CD4-positive, alpha-beta T cell treated with Interleukin-4 for 1 hour (primary cell): ENCODE data around the gene CLCN6.

ENCODE experiments used
- DNase-seq, 2 donors: peaks; one replicate each; pipeline ENCODE4 v3.0.0-alpha.2; 2020 to 2022

CLCN6 gene

DNA sequence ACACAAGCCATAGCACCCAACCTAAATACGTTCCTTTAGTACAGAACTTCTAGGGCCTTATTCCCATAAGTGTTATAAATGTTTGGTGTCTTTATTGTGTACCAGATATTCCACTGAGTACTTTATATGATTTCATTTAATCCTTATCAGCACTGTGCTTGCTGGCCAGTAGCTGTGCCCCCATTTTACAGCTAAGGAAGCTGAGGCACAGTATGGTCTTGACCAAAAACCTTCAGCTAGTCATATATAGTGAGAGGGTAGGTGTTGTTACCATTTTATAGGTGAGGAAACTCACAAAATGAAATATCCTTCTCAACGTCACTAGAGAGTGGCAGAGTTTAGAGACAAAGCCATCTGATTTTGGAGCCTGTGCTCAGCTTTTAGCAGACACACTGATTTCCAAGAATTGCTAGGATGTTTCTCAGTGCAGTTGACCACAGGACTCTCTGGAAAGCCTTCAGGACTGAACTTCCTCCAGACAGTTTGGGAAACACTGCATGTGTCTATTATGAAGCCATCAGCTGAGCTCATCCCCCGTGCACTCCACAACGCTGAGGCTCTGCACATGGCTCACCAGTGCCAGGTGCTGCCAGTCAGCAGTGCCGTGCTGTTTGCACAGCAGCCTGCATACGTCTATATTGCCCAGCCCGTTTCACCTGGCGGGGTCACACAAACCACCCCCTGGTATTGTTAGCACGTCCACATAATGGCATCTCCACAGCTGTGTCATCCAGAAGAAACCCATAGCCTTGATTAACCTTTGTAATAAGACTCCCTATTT lies 26.1 kb downstream of the CLCN6 start:
- no peak for DNase-seq

DNA sequence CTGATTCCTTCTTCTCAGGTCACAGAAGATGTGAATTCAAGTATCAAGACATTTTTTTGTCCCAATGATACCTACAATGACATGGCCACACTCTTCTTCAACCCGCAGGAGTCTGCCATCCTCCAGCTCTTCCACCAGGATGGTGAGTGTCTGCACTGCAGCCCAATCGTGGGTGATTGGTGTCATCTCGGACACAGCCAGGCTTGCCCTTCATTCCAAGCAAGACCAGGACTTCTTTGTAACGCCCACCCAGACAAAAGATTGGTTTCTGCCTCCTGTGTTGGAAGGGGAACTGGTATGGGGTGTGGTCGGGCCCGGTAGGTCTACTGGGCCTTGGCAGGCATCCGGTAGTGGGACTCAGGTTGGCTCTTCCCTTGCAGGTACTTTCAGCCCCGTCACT lies 27.5 kb downstream of the CLCN6 start:
- no peak for DNase-seq

DNA sequence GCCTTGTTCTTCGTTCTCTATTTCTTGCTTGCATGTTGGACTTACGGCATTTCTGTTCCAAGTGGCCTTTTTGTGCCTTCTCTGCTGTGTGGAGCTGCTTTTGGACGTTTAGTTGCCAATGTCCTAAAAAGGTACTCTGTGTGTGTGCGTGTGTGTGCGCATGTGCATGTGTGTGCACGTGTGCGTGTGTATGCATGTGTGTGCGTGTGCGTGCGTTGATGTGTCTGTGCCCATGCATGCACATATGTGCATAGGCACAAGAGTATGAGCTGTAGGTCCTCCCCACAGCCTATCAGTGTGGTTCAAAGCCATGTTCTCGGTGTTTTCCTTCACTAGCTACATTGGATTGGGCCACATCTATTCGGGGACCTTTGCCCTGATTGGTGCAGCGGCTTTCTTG lies 27.9 kb downstream of the CLCN6 start:
- DNase-seq: no peak

DNA sequence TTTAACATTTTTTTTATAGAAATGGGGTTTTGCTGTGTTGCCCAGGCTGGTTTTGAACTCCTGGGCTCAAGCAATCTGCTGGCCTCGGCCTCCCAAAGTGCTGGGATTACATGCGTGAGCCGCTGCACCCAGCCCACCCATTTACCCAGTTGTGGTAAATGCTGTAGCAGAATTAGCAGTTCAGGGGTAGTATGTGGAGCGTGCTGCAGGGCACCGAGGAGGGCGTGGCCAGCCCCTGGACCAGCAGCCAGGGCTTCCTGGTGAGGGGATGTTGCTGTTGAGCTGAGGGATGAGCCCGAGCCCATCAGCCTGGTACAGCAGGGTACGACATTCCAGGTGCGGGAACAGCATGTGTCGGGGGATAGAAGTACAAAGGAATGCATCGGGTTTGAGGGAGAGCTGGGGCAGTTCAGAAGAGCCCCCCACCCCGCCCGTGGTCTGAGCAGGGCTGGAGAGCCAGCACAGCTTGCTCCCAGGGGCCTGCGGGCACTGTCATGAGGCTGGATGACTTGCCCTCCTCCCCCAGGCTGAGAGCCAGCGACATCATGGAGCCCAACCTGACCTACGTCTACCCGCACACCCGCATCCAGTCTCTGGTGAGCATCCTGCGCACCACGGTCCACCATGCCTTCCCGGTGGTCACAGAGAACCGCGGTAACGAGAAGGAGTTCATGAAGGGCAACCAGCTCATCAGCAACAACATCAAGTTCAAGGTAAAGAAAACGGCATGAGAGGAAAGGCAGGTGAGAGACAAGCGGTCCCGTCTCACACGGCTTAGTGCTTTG lies 29.6 kb downstream of the CLCN6 start:
- no peak for DNase-seq

DNA sequence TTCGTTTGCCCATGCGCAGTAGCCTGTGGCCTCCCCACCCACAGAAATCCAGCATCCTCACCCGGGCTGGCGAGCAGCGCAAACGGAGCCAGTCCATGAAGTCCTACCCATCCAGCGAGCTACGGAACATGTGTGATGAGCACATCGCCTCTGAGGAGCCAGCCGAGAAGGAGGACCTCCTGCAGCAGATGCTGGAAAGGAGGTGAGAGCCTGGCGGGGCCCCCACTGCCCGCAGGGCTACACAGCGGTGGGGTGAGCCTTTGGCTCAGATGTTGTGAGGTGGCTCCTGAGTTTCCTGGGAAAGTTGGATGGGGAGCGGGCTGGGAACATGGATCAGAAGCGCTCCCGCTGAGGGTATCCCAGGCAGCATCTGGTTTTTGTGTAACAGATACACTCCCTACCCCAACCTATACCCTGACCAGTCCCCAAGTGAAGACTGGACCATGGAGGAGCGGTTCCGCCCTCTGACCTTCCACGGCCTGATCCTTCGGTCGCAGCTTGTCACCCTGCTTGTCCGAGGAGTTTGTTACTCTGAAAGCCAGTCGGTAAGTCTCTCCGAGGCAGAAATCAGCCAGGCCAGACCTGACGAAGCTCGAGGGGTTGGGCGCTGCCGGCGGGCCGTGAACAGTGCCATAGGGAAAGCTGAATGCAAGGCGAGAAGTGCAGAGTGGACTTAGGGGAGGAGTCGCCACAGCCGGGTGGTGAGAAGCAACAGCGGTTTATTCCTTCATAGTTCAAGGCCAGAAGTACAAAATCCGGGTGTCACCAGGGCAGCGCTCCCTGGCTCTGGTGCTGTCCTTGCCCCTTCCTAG lies 31.2 kb downstream of the CLCN6 start:
- DNase-seq: no peak

DNA sequence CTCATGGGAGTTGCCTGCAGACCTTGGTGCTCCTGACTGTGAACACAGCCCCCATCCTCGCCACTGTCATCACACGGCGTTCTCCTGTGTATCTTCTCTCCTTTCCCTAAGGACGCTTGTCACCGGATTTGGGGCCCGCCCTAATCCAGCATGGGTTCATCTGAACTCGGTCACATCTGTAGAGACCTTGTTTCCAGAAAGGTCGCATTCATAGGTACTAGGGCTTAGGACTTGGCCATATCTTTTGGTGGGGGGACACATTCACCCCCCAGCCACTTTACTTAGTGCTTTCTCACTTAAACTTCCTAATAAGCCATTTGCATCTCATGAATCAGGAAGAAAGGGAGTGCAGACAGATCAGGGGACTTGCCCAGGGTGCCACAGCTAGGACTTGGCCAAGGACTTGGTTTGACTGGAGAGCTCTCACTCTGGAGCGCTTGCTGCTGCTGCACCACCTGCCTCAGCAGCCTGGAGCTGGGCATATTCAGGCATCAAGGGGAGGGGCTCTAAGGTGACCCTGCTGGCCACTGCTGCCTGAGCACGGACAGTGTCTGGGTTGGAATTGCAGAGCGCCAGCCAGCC lies 31.9 kb downstream of the CLCN6 start:
- no peak for DNase-seq

DNA sequence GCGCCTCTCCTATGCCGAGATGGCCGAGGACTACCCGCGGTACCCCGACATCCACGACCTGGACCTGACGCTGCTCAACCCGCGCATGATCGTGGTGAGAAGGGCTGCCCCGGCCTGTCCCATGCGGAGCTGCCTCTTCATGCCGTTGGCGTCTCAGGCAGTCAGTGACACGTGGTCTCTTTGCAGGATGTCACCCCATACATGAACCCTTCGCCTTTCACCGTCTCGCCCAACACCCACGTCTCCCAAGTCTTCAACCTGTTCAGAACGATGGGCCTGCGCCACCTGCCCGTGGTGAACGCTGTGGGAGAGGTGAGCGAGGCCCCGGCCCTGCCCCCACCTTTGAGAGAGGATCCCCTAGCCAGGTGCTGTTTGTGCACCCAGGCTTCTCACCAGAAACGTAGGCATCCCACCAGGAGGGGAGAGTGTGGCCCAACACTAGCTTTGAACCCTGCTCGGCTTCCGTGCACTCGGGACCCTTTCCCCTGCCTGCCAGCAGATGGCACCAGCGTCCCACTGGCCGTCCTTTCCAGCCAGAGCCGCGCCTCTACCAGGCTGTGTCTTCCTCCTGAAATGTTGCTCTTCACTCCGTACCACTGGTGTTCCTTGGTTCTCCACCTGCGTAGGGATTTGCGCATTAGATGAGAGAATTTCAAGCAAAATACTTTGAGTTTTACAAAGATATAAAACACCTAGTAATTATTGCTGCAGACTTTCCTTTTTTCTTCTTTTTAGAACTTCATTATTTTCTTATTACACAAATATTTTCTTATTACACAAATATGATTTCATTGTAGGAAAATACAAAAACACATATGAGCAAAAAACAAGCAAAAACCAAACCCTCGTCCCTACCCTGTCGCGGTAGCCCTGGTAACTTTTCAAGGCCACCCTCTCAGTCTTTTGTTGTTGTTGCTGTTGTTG lies 32.6 kb downstream of the CLCN6 start:
- DNase-seq: peak; percentile 74 to 75

DNA sequence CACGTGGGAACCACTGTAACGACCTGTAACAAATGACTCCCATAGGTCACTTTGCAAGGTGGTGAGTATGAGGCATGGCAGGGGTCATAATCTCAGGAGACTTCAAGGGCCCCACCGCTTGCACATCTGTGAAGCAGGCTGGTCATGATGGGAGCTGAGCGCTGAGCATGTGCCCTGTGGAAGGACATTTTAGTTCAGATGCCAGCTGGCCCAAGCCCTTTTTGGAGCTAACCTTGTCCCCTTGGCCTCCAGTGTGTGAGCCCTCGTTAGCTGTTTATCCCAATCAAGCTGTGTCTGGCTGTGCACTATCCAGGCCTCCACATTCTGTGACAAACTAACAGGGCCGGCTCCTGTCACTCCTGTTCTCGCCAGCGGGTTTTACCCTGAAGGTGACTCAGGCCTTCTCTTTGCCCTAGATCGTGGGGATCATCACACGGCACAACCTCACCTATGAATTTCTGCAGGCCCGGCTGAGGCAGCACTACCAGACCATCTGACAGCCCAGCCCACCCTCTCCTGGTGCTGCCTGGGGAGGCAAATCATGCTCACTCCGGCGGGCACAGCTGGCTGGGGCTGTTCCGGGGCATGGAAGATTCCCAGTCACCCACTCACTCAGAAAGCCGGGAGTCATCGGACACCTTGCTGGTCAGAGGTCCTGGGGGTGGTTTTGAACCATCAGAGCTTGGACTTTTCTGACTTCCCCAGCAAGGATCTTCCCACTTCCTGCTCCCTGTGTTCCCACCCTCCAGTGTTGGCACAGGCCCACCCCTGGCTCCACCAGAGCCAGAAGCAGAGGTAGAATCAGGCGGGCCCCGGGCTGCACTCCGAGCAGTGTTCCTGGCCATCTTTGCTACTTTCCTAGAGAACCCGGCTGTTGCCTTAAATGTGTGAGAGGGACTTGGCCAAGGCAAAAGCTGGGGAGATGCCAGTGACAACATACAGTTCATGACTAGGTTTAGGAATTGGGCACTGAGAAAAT lies 34.0 kb downstream of the CLCN6 start:
- DNase-seq: no peak

DNA sequence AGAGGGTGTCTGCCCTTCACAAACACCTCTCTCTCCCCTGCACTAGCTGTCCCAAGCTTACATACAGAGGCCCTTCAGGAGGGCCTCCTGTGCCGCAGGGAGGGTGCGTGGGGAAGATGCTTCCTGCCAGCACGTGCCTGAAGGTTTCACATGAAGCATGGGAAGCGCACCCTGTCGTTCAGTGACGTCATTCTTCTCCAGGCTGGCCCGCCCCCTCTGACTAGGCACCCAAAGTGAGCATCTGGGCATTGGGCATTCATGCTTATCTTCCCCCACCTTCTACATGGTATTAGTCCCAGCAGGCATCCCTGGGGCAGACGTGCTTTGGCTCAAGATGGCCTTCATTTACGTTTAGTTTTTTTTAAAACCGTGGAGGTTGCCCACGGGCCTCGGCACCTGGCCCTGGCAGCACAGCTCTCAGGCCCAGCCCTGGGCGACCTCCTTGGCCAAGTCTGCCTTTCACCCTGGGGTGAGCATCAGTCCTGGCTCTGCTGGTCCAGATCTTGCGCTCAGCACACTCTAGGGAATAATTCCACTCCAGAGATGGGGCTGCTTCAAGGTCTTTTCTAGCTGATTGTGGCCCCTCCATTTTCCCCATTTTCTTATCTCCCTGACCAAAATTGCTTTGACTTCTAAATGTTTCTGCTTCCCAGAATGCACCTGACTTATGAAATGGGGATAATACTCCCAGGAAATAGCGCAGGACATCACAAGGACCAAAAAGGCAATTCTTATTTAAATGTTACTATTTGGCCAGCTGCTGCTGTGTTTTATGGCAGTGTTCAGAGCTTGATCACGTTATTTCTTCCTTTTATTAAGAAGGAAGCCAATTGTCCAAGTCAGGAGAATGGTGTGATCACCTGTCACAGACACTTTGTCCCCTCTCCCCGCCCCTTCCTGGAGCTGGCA lies 35.5 kb downstream of the CLCN6 start:
- no peak for DNase-seq

DNA sequence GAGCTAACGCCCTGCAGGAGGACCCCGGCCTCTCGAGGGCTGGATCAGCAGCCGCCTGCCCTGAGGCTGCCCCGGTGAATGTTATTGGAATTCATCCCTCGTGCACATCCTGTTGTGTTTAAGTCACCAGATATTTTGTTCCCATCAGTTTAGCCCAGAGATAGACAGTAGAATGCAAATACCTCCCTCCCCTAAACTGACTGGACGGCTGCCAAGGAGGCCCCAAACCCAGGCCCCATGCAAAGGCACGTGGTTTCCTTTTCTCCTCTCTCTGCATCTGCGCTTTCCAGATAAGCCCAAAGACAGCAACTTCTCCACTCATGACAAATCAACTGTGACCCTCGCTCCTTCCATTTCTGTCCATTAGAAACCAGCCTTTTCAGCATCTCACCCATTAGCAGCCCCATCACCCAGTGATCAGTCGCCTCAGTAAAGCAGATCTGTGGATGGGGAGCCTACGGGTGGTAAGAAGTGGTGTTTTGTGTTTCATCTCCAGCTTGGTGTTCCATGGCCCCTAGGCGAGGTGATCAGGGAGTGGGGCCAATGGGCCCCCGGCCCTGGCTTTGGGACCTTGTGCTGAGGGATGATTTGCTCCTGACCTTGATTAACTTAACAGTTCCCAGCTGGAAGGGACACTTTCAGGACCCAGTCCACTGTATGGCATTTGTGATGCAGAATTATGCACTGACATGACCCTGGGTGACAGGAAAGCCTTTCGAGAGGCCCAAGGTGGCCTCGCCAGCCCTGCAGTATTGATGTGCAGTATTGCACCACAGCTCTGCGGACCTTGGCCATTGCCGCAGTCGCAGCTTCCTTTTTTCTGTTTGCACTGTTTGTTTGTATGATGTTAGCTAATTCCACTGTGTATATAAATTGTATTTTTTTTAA lies 36.4 kb downstream of the CLCN6 start:
- no peak for DNase-seq

DNA sequence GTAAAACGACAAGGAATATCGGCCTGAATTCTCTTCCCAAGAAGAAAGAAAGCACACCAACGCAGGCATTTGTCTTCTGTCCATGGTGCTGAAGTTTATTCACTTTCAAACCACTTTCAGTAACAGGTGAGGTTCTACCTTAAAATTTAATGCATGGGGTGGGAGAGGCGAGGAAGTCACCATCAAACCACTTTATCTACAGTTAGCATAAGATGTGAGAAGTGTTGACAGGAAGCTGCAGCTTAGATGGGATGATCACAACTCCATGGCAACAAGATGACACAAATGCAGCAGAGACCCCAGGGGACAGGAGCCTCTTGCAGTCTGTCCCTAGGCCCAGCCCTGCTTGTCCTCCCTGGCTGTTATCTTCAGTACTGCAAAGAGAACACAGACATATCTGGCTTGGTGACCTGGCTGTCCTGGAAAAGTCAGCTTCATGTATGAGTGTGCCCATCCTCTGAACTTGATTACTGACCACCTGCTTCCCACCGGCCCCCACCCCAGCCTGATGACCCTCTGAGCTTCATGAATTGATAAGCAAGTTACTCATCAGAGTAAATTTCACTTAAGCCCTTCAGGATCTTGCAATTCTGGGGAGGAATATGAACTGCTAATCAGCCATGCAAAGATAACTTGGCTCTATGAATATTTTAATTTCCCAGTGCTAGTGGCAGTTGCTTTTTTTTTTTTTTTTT lies 39.8 kb downstream of the CLCN6 start:
- DNase-seq: peak in 1 of 2 donors; percentile 3

DNA sequence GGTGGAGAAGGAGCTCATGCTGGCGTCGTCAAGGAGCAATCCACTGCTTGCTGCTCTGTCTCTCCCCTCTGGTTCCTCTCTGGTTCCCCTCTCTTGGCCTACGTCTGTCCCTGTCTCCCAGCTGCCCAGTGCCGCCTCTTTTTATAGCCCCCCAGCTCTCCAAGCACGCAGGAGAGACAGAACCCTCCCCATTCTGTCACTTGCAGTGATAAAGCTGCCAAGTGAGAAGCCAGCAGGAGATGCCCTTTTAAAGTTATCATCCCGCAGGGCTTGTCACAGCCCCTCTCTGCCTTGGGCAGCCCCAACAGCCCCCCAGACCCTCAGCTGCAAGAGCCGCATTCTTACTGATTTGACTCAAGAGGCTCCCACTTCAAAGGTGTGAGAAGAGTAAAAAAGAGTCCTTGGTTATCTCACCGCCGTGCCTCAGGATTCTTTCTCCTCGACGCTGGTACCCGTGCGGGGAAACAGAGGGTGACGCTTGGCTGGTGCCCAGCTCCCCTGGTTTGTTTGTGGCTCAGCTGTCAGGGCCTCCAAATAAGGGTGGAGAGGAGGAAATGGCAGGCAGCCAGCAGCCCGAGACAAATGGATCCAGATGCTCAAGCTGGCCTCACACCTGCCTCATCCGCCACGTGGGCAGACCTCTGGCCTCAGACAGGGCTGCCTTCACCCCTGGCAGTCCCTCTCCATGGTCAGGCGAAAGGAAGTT lies 41.8 kb downstream of the CLCN6 start, which contains the start of gene NPPA:
Gene NPPA (minus strand): TSS at position 117 of the 706 bp plus-strand sequence. CDS start 99 bp downstream, at position 18.
- DNase-seq: no peak

DNA sequence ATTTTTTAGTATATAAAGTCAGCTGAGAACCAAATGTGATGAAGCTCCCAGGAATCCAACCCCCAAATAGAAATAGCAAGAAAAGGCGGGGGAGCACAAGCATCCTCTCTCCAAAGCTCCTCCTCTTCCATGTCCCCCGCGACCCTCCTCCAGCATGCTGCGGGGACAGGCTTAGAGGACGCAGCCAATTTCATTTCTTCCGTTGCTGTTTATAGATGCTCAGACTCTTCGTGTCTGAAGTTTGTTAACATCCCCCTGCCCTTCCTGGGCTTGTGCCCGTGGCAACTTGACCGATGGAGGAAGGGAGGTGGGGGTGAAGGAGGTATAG lies 42.3 kb downstream of the CLCN6 start:
- DNase-seq: no peak

DNA sequence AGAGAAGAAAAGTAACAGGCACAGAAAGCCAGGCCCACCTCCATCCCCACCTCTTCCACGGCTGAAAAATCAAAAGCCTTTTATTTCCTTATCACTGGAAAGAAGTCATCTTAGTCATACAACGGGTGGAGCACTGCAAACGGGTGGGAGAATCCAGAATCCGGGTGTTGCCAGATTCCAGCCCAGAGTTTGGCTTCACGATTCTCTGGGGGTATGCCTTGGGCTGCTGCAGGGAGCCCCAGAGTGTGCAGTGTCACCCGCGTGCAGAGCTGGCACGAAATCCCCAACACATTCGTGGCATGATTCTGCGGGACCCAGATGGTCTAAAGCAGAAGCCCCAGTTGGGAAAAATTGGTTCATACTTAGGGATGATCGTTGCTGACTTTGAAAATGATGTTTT lies 44.2 kb downstream of the CLCN6 start:
- no peak for DNase-seq

DNA sequence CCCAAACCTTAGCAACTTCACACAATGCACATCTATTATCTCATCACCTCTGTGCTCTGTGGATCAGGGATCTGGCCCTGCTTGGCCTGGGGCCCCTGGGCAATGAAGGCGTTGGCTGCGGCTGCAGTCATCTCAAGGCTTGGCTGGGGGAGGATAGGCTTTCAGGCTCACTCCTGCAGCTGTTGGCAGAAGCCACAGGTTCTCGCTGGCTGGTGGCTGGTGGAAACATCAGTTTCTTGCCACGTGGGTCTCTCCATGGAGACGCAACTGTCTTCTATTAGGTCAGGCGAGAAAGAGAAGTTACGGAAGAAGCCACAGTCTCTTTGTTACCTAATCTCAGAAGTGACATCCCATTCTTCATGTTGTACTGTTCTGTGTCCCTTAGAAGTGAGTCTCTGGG lies 45.2 kb downstream of the CLCN6 start:
- DNase-seq: no peak

DNA sequence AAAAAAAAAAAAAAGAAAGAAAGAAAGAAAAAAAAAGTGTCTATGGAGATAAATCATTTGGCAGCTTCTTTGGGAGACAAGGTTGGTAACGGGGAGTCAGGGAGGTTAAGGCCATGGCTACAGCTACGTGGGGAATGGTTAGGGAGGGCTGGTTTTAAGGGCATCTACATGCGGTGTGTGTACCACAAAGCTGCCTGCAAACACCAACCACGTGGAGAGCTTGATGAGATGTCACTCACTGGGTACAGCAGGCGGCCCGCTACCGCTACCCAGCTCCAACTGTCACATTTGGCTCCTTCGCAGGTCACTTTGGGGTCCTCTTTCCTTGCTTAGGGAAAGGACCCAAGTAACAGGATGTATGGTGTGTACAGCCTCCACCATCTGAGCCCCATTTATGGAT lies 48.5 kb downstream of the CLCN6 start:
- DNase-seq: no peak

DNA sequence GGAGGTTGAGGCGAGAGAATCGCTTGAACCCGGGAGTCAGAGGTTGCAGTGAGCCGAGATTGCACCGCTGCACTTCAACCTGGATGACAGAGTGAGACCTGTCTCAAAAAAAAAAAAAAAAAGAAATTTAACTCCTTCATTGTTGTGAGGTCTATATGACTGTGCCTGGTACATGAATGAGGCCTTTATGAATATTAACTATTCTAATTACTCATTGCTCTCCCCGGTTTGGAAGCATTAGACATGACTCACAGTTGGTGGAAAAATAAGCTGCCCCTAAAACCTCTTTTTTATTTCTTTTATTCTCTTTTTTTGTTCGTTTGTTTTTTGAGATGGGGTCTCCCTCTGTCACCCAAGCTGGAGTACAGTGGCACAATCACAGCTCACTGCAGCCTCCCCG lies 49.4 kb downstream of the CLCN6 start:
- no peak for DNase-seq
